Astrocyte of the spinal cord (primary cell): ENCODE results near the gene TSSC4.
A peak's percentile ranks its signal among the peaks of the same experiment; 100 is the strongest.

Experiments
- DNase-seq: peaks from one replicate; pipeline ENCODE4 v3.0.0; 2011; ENCODE audit warnings: low read depth, low spot score
- H3K4me3 ChIP-seq: 2 replicates; pipeline ENCODE4 v1.5.1; 2011; ENCODE audit warnings: low read depth, mild to moderate bottlenecking, low read length, moderate library complexity
- CTCF ChIP-seq: IDR thresholded peaks from 2 replicates; pipeline ENCODE4 v1.5.1; 2012; ENCODE audit warnings: low read depth, mild to moderate bottlenecking, low read length, inconsistent platforms
- in situ Hi-C: cut with HindIII; loops from 2 replicates; pipeline ENCODE4 v1.10.0; 2017; ENCODE audit warnings: low sequenced_read_pairs

The TSSC4 gene

GRCh38 chr11:2418693-2419360, 18.3 kb downstream of the TSSC4 start:
- no peak overlapping the region for H3K4me3 ChIP-seq
- in situ Hi-C loops: no loop called here
- DNase-seq: no peak
- no peak for TF ChIP-seq CTCF

GRCh38 chr11:2419638-2420501, 19.3 kb downstream of the TSSC4 start:
- no peak overlapping the region for H3K4me3 ChIP-seq
- peak; percentile 80 for DNase-seq
- in situ Hi-C loops: no loop called here
- peak; percentile 91 for TF ChIP-seq CTCF

GRCh38 chr11:2420502-2421225, 20.1 kb downstream of the TSSC4 start:
- peak; percentile 59 for DNase-seq
- in situ Hi-C loops: no loop called here
- no peak overlapping the region for H3K4me3 ChIP-seq
- TF ChIP-seq CTCF: peak; percentile 94

- in situ Hi-C loops: no loop called here
- H3K4me3 ChIP-seq: no peak overlapping the region
- DNase-seq: no peak
- no peak for TF ChIP-seq CTCF
Measured at GRCh38 chr11:2421226-2421994, 20.9 kb downstream of the TSSC4 start.

GRCh38 chr11:2421996-2422395, 21.4 kb downstream of the TSSC4 start:
- no peak overlapping the region for H3K4me3 ChIP-seq
- no peak for TF ChIP-seq CTCF
- DNase-seq: no peak
- in situ Hi-C loops: no loop called here
